Keratinocyte (primary cell): ENCODE data around the gene CTF1. TPM values are rescaled to one million over a fixed set of nuclear protein-coding genes. Genes with fewer than 3 reads are reported as not detected.

Experiments
- DNase-seq: peaks from one replicate; pipeline ENCODE4 v3.0.0-alpha.2; 2011; ENCODE audit warnings: low read depth, missing footprints, low spot score
- FAIRE-seq: peaks from 2 replicates; lab custom pipeline; 2011; peaks lifted over from hg19 to GRCh38; lab: Jason Lieb, UNC
- H2AFZ ChIP-seq: 2 replicates; pipeline ENCODE4 v1.6.0; 2012; ENCODE audit warnings: low read length, control low read depth, inconsistent platforms; ENCODE audit not compliant: control insufficient read depth
- H3K27ac ChIP-seq: 2 replicates; pipeline ENCODE4 v1.5.1; 2011; ENCODE audit warnings: low read length; ENCODE audit not compliant: control insufficient read depth, insufficient read depth
- H3K27me3 ChIP-seq: 3 replicates; pipeline ENCODE4 v1.6.0; 2011; ENCODE audit warnings: low read length; ENCODE audit not compliant: control insufficient read depth, insufficient read depth; ENCODE audit errors: extremely low read depth
- H3K36me3 ChIP-seq, 2 experiments: 2 replicates in 1 of 2; 3 replicates in 1 of 2; pipeline ENCODE4 v1.5.1; 2011; ENCODE audit warnings: low read length in 2 of 2, mild to moderate bottlenecking in 1 of 2; ENCODE audit not compliant: control insufficient read depth in 2 of 2, insufficient read depth in 2 of 2; ENCODE audit errors: extremely low read depth in 1 of 2
- H3K4me1 ChIP-seq: 3 replicates; pipeline ENCODE4 v1.5.1; 2011; ENCODE audit warnings: low read length; ENCODE audit not compliant: control insufficient read depth, insufficient read depth; ENCODE audit errors: extremely low read depth
- H3K4me2 ChIP-seq: 3 replicates; pipeline ENCODE4 v1.6.0; 2011; ENCODE audit warnings: low read depth, low read length; ENCODE audit not compliant: control insufficient read depth, insufficient read depth; ENCODE audit errors: extremely low read depth
- H3K4me3 ChIP-seq, 3 experiments: fragments of 200-600 bp in 1 of 3; sonication (generic) in 1 of 3; 2 replicates in 2 of 3; 3 replicates in 1 of 3; pipeline ENCODE4 v1.5.1; 2011 to 2016; ENCODE audit warnings: low read length in 3 of 3, mild to moderate bottlenecking in 3 of 3, control low read depth in 2 of 3, inconsistent platforms in 1 of 3, low read depth in 1 of 3, mixed read lengths in 1 of 3, mixed run types in 1 of 3, moderate library complexity in 1 of 3; ENCODE audit not compliant: control insufficient read depth in 2 of 3, insufficient read depth in 2 of 3; ENCODE audit errors: extremely low read depth in 1 of 3
- H3K79me2 ChIP-seq: 2 replicates; pipeline ENCODE4 v1.6.0; 2012; ENCODE audit warnings: low read length; ENCODE audit not compliant: control insufficient read depth, insufficient read depth
- H3K9ac ChIP-seq: 3 replicates; pipeline ENCODE4 v1.6.0; 2011; ENCODE audit warnings: low read length; ENCODE audit not compliant: control insufficient read depth, insufficient read depth; ENCODE audit errors: extremely low read depth
- H3K9me1 ChIP-seq: 3 replicates; pipeline ENCODE4 v1.6.0; 2011; ENCODE audit warnings: low read length; ENCODE audit not compliant: control insufficient read depth, insufficient read depth; ENCODE audit errors: extremely low read depth
- H3K9me3 ChIP-seq: 2 replicates; pipeline ENCODE4 v1.5.1; 2012; ENCODE audit warnings: low read depth, low read length; ENCODE audit not compliant: control insufficient read depth
- H4K20me1 ChIP-seq: 3 replicates; pipeline ENCODE4 v1.6.0; 2011; ENCODE audit warnings: low read length; ENCODE audit not compliant: control insufficient read depth, insufficient read depth; ENCODE audit errors: extremely low read depth
- CTCF ChIP-seq, 3 experiments: IDR thresholded peaks in 1 of 3; conservative IDR thresholded peaks in 1 of 3; optimal IDR thresholded peaks in 1 of 3; 2 replicates in 2 of 3; 3 replicates in 1 of 3; pipeline versions ENCODE3 to v1.5.1; 2011; ENCODE audit warnings: low read length in 3 of 3, mild to moderate bottlenecking in 3 of 3, moderate library complexity in 2 of 3, control low read depth in 1 of 3, inconsistent platforms in 1 of 3; ENCODE audit not compliant: insufficient read depth in 2 of 3; ENCODE audit errors: extremely low read depth in 1 of 3
- EZH2 ChIP-seq: IDR thresholded peaks from one replicate; pipeline ENCODE4 v1.6.1; 2012; ENCODE audit warnings: inconsistent platforms, mild to moderate bottlenecking, low read length, moderate library complexity
- dilution Hi-C: fragments of 300-500 bp; cut with MboI; formaldehyde crosslinking; loops from one replicate; pipeline ENCODE4 v1.7.0; 2020; ENCODE audit warnings: low sequenced_read_pairs; ENCODE audit not compliant: extremely low pct_ligation_motif_present
- polyA plus RNA-seq, 5 experiments: library from polyadenylated mRNA; depleted of rRNA in 3 of 5; stranded (reverse) in 3 of 5; stranded (forward) in 1 of 5; unstranded in 1 of 5; fragments of >200 nt; gene quantifications; 1 replicate in 1 of 5; 2 replicates in 3 of 5; 3 replicates in 1 of 5; pipeline versions ENCODE4 v1.2.1 to v1.2.3, GENCODE V29; 2011 to 2012; ENCODE audit warnings: missing spikeins in 2 of 5, low read depth in 1 of 5, low replicate concordance in 1 of 5

The CTF1 gene
- polyA plus RNA-seq, 1 donor (not counting 4 experiments of a cell fraction or from before 2014, with no cell fraction given) = 2.1 TPM

GRCh38 chr16:30895627-30896260 is 670 bp upstream of the CTF1 start:
- dilution Hi-C loops = loop anchor here (25.0 kb wide), 1 partner anchor 108 kb away; the partner anchor contains the start of gene ZNF629
- FAIRE-seq = peak; percentile 57
- H4K20me1 ChIP-seq = no peaks in the 10 kb centered on the region
- DNase-seq = peak; percentile 41
- peaks cover 6 to 8% of the 10 kb centered on the region in 2 experiments for H3K36me3 ChIP-seq
- H3K9me1 ChIP-seq = peaks cover 2% of the 10 kb centered on the region
- no peaks in the 10 kb centered on the region for H3K27me3 ChIP-seq
- H2AFZ ChIP-seq = peak overlapping the region; percentile 45
- peak overlapping the region; percentile 89 for H3K4me2 ChIP-seq
- H3K4me1 ChIP-seq = peaks cover 35% of the 10 kb centered on the region
- TF ChIP-seq CTCF (optimal IDR thresholded peaks at IDR 0.05 in 1 of 3, IDR thresholded peaks at IDR 0.05 in 1 of 3, conservative IDR thresholded peaks at IDR 0.05 in 1 of 3; ENCODE audit: extremely low read depth in 1 of 3, insufficient read depth in 2 of 3, low read length in 3 of 3) = no peak
- TF ChIP-seq EZH2 = no peak
- H3K27ac ChIP-seq = peak overlapping the region; percentile 93
- peak overlapping the region; percentile 88 for H3K9ac ChIP-seq
- H3K79me2 ChIP-seq = peaks cover 10% of the 10 kb centered on the region
- no peaks in the 10 kb centered on the region for H3K9me3 ChIP-seq
- peak overlapping the region; percentile 49 to 81 (median 77) for H3K4me3 ChIP-seq

GRCh38 chr16:30896889-30897733 is 697 bp downstream of the CTF1 start:
- Histone ChIP-seq H3K9ac (peak overlapping the region; percentile 88), H3K4me2 (peak overlapping the region; percentile 89), H3K9me1 (peaks cover 2% of the 10 kb centered on the region), H4K20me1 (no peaks in the 10 kb centered on the region), H3K79me2 (peaks cover 10% of the 10 kb centered on the region), H3K27me3 (no peaks in the 10 kb centered on the region), H3K4me1 (peaks cover 39% of the 10 kb centered on the region), H3K9me3 (no peaks in the 10 kb centered on the region), H3K27ac (peak overlapping the region; percentile 93), H3K36me3 (peaks cover 0 to 5% of the 10 kb centered on the region in 2 experiments), H3K4me3 (peak overlapping the region; percentile 49 to 81 (median 77)), H2AFZ (peak overlapping the region; percentile 59)
- dilution Hi-C loops = loop anchor here (25.0 kb wide), 1 partner anchor 110 kb away; the partner anchor contains the start of gene ZNF629
- TF ChIP-seq EZH2 (no peak), CTCF (optimal IDR thresholded peaks at IDR 0.05 in 1 of 3, IDR thresholded peaks at IDR 0.05 in 1 of 3, conservative IDR thresholded peaks at IDR 0.05 in 1 of 3; ENCODE audit: extremely low read depth in 1 of 3, insufficient read depth in 2 of 3, low read length in 3 of 3) (no peak)
- DNase-seq = peak; percentile 48
- FAIRE-seq = no peak
